ENCODE measurements around the gene FRAS1. TPM values are rescaled to one million over a fixed set of nuclear protein-coding genes. Genes with fewer than 3 reads are reported as not detected.

The FRAS1 gene
- total and polyA plus RNA-seq, 2 donors (not counting 1 experiment from before 2014, with no cell fraction given), result 0.03 to 0.12 TPM

DNA sequence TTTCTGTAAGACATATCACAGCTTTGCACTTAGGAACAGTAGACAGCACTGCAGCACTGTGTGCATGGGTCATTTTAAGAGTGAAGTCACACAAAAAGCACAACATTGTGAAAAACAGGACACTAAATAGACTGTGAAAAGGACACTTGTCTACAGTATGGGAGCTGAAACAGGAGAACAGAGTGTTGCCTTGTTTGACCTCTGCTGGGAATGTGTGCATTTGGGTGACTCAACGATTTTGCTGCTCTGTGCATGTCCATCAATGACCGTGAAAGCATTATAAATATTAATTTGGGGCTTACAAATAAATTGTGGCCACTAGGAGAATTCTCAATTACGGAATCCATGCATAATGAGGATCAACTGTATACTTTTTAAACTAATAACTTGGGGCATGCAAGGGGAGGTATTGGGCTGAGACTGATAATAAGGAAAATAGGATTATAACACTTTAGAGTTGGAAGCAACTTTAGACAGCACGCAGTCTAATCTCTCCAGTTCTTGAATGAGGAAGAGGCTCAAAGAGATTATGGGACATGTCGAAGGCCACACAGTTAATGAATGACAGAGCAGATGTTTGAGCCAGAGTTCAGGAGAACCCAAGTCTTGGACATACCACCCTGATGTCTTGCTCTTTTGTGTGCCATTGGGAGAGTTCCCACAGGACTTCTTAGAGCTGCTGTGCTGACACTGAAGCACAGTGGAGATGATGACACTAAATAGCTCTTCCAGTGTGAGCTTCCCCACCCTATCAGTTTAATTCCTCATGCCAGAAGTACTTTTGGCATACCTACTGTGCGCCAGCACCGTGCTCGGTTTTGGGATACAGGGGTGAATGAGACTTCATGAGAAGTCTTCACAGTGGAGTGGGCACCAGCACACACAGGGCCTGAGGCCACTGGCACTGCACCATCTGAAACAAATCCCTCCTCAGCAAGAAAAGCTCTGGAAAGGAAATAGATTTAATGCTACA is 79.3 kb downstream of the FRAS1 start:
- no peak for TF ChIP-seq EZH2 (IDR thresholded peaks at IDR 0.05; ENCODE audit: borderline replicate concordance, insufficient read depth, low read depth, low read length, poor library complexity, severe bottlenecking)
- TF ChIP-seq, protein P1, sequence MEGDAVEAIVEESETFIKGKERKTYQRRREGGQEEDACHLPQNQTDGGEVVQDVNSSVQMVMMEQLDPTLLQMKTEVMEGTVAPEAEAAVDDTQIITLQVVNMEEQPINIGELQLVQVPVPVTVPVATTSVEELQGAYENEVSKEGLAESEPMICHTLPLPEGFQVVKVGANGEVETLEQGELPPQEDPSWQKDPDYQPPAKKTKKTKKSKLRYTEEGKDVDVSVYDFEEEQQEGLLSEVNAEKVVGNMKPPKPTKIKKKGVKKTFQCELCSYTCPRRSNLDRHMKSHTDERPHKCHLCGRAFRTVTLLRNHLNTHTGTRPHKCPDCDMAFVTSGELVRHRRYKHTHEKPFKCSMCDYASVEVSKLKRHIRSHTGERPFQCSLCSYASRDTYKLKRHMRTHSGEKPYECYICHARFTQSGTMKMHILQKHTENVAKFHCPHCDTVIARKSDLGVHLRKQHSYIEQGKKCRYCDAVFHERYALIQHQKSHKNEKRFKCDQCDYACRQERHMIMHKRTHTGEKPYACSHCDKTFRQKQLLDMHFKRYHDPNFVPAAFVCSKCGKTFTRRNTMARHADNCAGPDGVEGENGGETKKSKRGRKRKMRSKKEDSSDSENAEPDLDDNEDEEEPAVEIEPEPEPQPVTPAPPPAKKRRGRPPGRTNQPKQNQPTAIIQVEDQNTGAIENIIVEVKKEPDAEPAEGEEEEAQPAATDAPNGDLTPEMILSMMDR (IDR thresholded peaks at IDR 0.05), result no peak
- Histone ChIP-seq H2AFZ (ENCODE audit: insufficient read depth, low read depth, low read length, poor library complexity, severe bottlenecking) (no peak overlapping the region), H3K27me3 (replicated peaks in 1 of 4; ENCODE audit: control extremely low read depth in 1 of 4, control insufficient read depth in 3 of 4, insufficient read depth in 4 of 4, low read length in 3 of 4) (peaks cover 0 to 5% (median 1%) of the 10 kb centered on the region in 4 experiments), H3K9ac (ENCODE audit: low read length) (no peak overlapping the region), H3K27ac (ENCODE audit: low read length in 2 of 2) (no peak overlapping the region), H3K79me2 (ENCODE audit: control insufficient read depth, insufficient read depth, low read length) (no peaks in the 10 kb centered on the region), H3K9me3 (ENCODE audit: control extremely low read depth in 1 of 3, control insufficient read depth in 2 of 3, insufficient read depth in 1 of 3, low read length in 2 of 3) (no peaks in the 10 kb centered on the region), H3K4me3 (ENCODE audit: control extremely low read depth in 1 of 5, extremely low read depth in 1 of 5, insufficient read depth in 1 of 5, low read depth in 2 of 5, low read length in 4 of 5) (no peak overlapping the region), H4K20me1 (ENCODE audit: control insufficient read depth, insufficient read depth, low read length, poor library complexity, severe bottlenecking) (no peaks in the 10 kb centered on the region), H3K4me2 (replicated peaks; ENCODE audit: low read depth, low read length, poor library complexity, severe bottlenecking) (no peak overlapping the region), H3K36me3 (replicated peaks in 1 of 2; ENCODE audit: control extremely low read depth in 1 of 2, control insufficient read depth in 1 of 2, extremely low read depth in 1 of 2, insufficient read depth in 2 of 2, low read length in 1 of 2) (no peaks in the 10 kb centered on the region), H3K4me1 (ENCODE audit: control insufficient read depth in 2 of 2, insufficient read depth in 2 of 2, low read length in 2 of 2) (no peaks in the 10 kb centered on the region)
- DNase-seq (no peak), ATAC-seq (ENCODE audit: low read depth) (no peak)
- no peak overlapping the region for H3K4me3 Mint-ChIP-seq
- WGBS (ENCODE audit: insufficient coverage), result 87% methylated on average over 3 of the region's 8 CpGs
- no peak overlapping the region for H3K27ac Mint-ChIP-seq
- no peaks in the 10 kb centered on the region for H3K4me1 Mint-ChIP-seq
- intact Hi-C loops (cut with micrococcal nuclease), result no loop called here
- peaks cover 23% of the 10 kb centered on the region for H3K27me3 Mint-ChIP-seq
- H3K9me3 Mint-ChIP-seq (ENCODE audit: insufficient read depth), result peaks cover under 1% of the 10 kb centered on the region
- CTCF ChIA-PET, result no interaction called here
- POLR2A ChIA-PET, result no interaction called here

DNA sequence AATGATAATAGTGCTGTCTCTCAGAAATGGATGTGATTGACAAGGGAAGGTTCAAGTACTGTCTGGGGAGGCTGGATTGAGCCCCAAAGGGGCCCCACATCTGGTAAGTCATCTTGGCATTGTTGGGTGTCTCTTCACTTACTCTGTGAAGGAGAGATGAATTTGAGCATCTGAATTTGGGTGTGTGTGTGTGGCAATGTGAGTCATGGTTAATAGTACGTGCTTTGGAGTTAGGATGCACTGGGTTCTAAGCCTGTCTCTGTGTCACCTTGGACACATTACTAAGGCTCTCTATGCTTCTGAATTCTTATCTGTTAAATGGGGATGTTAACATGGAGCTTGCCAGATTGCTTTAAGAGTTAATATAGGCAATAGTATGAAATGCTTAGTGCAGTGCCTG is 80.4 kb downstream of the FRAS1 start:
- no peak overlapping the region for H3K9ac ChIP-seq (ENCODE audit: low read length)
- H3K4me2 ChIP-seq (replicated peaks; ENCODE audit: low read depth, low read length, poor library complexity, severe bottlenecking), result no peak overlapping the region
- H3K27ac Mint-ChIP-seq, result no peak overlapping the region
- peaks cover 6% of the 10 kb centered on the region for H3K9me3 Mint-ChIP-seq (ENCODE audit: insufficient read depth)
- H3K36me3 ChIP-seq (replicated peaks in 1 of 2; ENCODE audit: control extremely low read depth in 1 of 2, control insufficient read depth in 1 of 2, extremely low read depth in 1 of 2, insufficient read depth in 2 of 2, low read length in 1 of 2), result no peaks in the 10 kb centered on the region
- no peaks in the 10 kb centered on the region for H3K4me1 ChIP-seq (ENCODE audit: control insufficient read depth in 2 of 2, insufficient read depth in 2 of 2, low read length in 2 of 2)
- POLR2A ChIA-PET, result no interaction called here
- ATAC-seq (ENCODE audit: low read depth) (no peak), DNase-seq (no peak)
- H3K4me1 Mint-ChIP-seq, result no peaks in the 10 kb centered on the region
- H4K20me1 ChIP-seq (ENCODE audit: control insufficient read depth, insufficient read depth, low read length, poor library complexity, severe bottlenecking), result no peaks in the 10 kb centered on the region
- H3K27me3 ChIP-seq (replicated peaks in 1 of 4; ENCODE audit: control extremely low read depth in 1 of 4, control insufficient read depth in 3 of 4, insufficient read depth in 4 of 4, low read length in 3 of 4), result peaks cover 0 to 3% (median 0%) of the 10 kb centered on the region in 4 experiments
- no peaks in the 10 kb centered on the region for H3K79me2 ChIP-seq (ENCODE audit: control insufficient read depth, insufficient read depth, low read length)
- TF ChIP-seq, protein P1 (IDR thresholded peaks at IDR 0.05), result no peak
- TF ChIP-seq EZH2 (IDR thresholded peaks at IDR 0.05; ENCODE audit: borderline replicate concordance, insufficient read depth, low read depth, low read length, poor library complexity, severe bottlenecking), result no peak
- H3K27me3 Mint-ChIP-seq, result peaks cover 22% of the 10 kb centered on the region
- no peak overlapping the region for H3K27ac ChIP-seq (ENCODE audit: low read length in 2 of 2)
- no peaks in the 10 kb centered on the region for H3K9me3 ChIP-seq (ENCODE audit: control extremely low read depth in 1 of 3, control insufficient read depth in 2 of 3, insufficient read depth in 1 of 3, low read length in 2 of 3)
- CTCF ChIA-PET, result no interaction called here
- H3K4me3 Mint-ChIP-seq, result no peak overlapping the region
- 88% methylated on average over 1 of the region's 1 CpG for WGBS (ENCODE audit: insufficient coverage)
- no peak overlapping the region for H3K4me3 ChIP-seq (ENCODE audit: control extremely low read depth in 1 of 5, extremely low read depth in 1 of 5, insufficient read depth in 1 of 5, low read depth in 2 of 5, low read length in 4 of 5)
- intact Hi-C loops (cut with micrococcal nuclease), result no loop called here
- H2AFZ ChIP-seq (ENCODE audit: insufficient read depth, low read depth, low read length, poor library complexity, severe bottlenecking), result no peak overlapping the region
